NT2/D1 (cell line): ENCODE results near the gene CDC37L1.

Experiments
- DNase-seq: peaks from one replicate; pipeline ENCODE4 v3.0.0-alpha.2; 2011; ENCODE audit warnings: low read depth, low spot score
- H3K27me3 ChIP-seq: 2 replicates; pipeline ENCODE4 v1.6.0; 2011; ENCODE audit warnings: mild to moderate bottlenecking; ENCODE audit not compliant: insufficient read length, insufficient read depth
- H3K36me3 ChIP-seq: 2 replicates; pipeline ENCODE4 v1.6.1; 2011; ENCODE audit warnings: mild to moderate bottlenecking, low read length, mixed read lengths; ENCODE audit not compliant: insufficient read depth, insufficient read length
- H3K4me1 ChIP-seq: 2 replicates; pipeline ENCODE4 v1.5.1; 2011; ENCODE audit not compliant: insufficient read depth, insufficient read length
- H3K4me3 ChIP-seq: 2 replicates; pipeline ENCODE4 v1.5.1; 2011; ENCODE audit warnings: low read depth; ENCODE audit not compliant: insufficient read length
- H3K9ac ChIP-seq: 2 replicates; pipeline ENCODE4 v1.6.0; 2011; ENCODE audit warnings: low read depth; ENCODE audit not compliant: insufficient read length
- H3K9me3 ChIP-seq: 2 replicates; pipeline ENCODE4 v1.5.1; 2011; ENCODE audit warnings: mild to moderate bottlenecking, low read length; ENCODE audit not compliant: insufficient read depth
- SUZ12 ChIP-seq: IDR thresholded peaks from 2 replicates; pipeline ENCODE4 v1.6.1; 2011; ENCODE audit not compliant: insufficient read length, insufficient read depth; ENCODE audit errors: extremely low read depth
- YY1 ChIP-seq: IDR thresholded peaks from 2 replicates; pipeline ENCODE4 v1.6.1; 2011; ENCODE audit not compliant: insufficient read length, insufficient read depth
- ZNF274 ChIP-seq: IDR thresholded peaks from 2 replicates; pipeline ENCODE4 v1.6.1; 2011; ENCODE audit warnings: mild to moderate bottlenecking, low read depth, low read length

The CDC37L1 gene

GRCh38 chr9:4700091-4700490 is 20.7 kb downstream of the CDC37L1 start:
- peaks cover 68% of the 10 kb centered on the region for H3K36me3 ChIP-seq
- H3K9me3 ChIP-seq, result no peaks in the 10 kb centered on the region
- TF ChIP-seq YY1 (no peak), SUZ12 (no peak), ZNF274 (no peak)
- H3K4me3 ChIP-seq, result no peak overlapping the region
- H3K4me1 ChIP-seq, result no peaks in the 10 kb centered on the region
- DNase-seq, result no peak
- H3K27me3 ChIP-seq, result no peaks in the 10 kb centered on the region
- H3K9ac ChIP-seq, result no peak overlapping the region

- Histone ChIP-seq H3K27me3 (no peaks in the 10 kb centered on the region), H3K4me1 (no peaks in the 10 kb centered on the region), H3K9me3 (no peaks in the 10 kb centered on the region), H3K4me3 (no peak overlapping the region), H3K36me3 (peaks cover 67% of the 10 kb centered on the region), H3K9ac (no peak overlapping the region)
- DNase-seq, result no peak
- TF ChIP-seq YY1, result no peak
- TF ChIP-seq ZNF274, result no peak
- no peak for TF ChIP-seq SUZ12
Measured at GRCh38 chr9:4700932-4701331, 21.6 kb downstream of the CDC37L1 start.

GRCh38 chr9:4701526-4701925 is 22.2 kb downstream of the CDC37L1 start:
- Histone ChIP-seq H3K36me3 (peaks cover 73% of the 10 kb centered on the region), H3K9me3 (no peaks in the 10 kb centered on the region), H3K4me3 (no peak overlapping the region), H3K9ac (no peak overlapping the region), H3K27me3 (no peaks in the 10 kb centered on the region), H3K4me1 (no peaks in the 10 kb centered on the region)
- no peak for DNase-seq
- no peak for TF ChIP-seq SUZ12

- Histone ChIP-seq H3K36me3 (peaks cover 74% of the 10 kb centered on the region), H3K4me1 (no peaks in the 10 kb centered on the region), H3K9ac (no peak overlapping the region), H3K27me3 (no peaks in the 10 kb centered on the region), H3K4me3 (no peak overlapping the region), H3K9me3 (no peaks in the 10 kb centered on the region)
- TF ChIP-seq ZNF274 (no peak), YY1 (no peak), SUZ12 (no peak)
- no peak for DNase-seq
Measured at GRCh38 chr9:4704129-4704528, 24.8 kb downstream of the CDC37L1 start.

- Histone ChIP-seq H3K9ac (no peak overlapping the region), H3K4me1 (no peaks in the 10 kb centered on the region), H3K36me3 (peaks cover 66% of the 10 kb centered on the region), H3K9me3 (no peaks in the 10 kb centered on the region), H3K27me3 (no peaks in the 10 kb centered on the region), H3K4me3 (no peak overlapping the region)
- no peak for DNase-seq
- TF ChIP-seq YY1 (no peak), SUZ12 (no peak), ZNF274 (no peak)
Measured at GRCh38 chr9:4706021-4706420, 26.7 kb downstream of the CDC37L1 start.

- Histone ChIP-seq H3K9ac (no peak overlapping the region), H3K27me3 (no peaks in the 10 kb centered on the region), H3K4me3 (no peak overlapping the region), H3K9me3 (no peaks in the 10 kb centered on the region), H3K4me1 (no peaks in the 10 kb centered on the region), H3K36me3 (peaks cover 63% of the 10 kb centered on the region)
- no peak for DNase-seq
- no peak for TF ChIP-seq ZNF274
- no peak for TF ChIP-seq SUZ12
- no peak for TF ChIP-seq YY1
Measured at GRCh38 chr9:4706971-4707622, 27.7 kb downstream of the CDC37L1 start.

GRCh38 chr9:4709380-4709779 is 30.0 kb downstream of the CDC37L1 start:
- Histone ChIP-seq H3K27me3 (no peaks in the 10 kb centered on the region), H3K4me1 (no peaks in the 10 kb centered on the region), H3K9ac (no peak overlapping the region), H3K36me3 (peaks cover 54% of the 10 kb centered on the region), H3K9me3 (peaks cover 6% of the 10 kb centered on the region; the same call in 1 of the 2 replicates), H3K4me3 (no peak overlapping the region)
- DNase-seq, result no peak
- TF ChIP-seq ZNF274 (no peak), YY1 (no peak), SUZ12 (no peak)
